Mammary epithelial cell (primary cell): ENCODE data around the gene FGD6.

Source experiments
- EZH2 ChIP-seq: IDR thresholded peaks from 2 replicates; pipeline ENCODE4 v1.6.1; 2012; ENCODE audit warnings: low read length, inconsistent platforms, borderline replicate concordance
- TF ChIP-seq, protein P1 (sequence below), 2 donors: IDR thresholded peaks in 1 of 2; conservative IDR thresholded peaks in 1 of 2; 2 replicates each; pipeline ENCODE4 v1.5.1; 2011 to 2012; ENCODE audit warnings: inconsistent platforms in 2 of 2, low read length in 2 of 2, mild to moderate bottlenecking in 2 of 2, control low read depth in 1 of 2, low read depth in 1 of 2; ENCODE audit not compliant: insufficient read depth in 1 of 2; ENCODE audit errors: extremely low read depth in 1 of 2

DNA sequence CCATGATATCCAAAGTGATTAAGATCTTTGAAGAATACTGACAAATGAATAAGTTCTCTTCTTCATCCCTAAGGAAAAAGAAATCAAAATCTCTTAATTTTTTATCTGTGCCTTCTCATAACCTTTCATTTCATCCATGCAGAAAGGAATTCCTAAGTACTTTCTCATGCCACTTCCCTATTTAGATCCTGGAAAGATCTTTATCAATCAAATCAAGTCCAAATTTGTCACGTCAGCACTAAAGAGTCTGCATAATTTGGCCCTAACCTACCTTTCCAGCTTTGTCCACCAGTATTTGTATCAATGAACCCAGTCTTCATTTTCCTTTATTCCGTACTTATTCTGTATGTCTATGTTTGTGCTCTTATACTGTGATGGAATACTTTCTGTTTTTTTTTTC is 41.5 kb upstream of the FGD6 start:
- TF ChIP-seq, protein P1, sequence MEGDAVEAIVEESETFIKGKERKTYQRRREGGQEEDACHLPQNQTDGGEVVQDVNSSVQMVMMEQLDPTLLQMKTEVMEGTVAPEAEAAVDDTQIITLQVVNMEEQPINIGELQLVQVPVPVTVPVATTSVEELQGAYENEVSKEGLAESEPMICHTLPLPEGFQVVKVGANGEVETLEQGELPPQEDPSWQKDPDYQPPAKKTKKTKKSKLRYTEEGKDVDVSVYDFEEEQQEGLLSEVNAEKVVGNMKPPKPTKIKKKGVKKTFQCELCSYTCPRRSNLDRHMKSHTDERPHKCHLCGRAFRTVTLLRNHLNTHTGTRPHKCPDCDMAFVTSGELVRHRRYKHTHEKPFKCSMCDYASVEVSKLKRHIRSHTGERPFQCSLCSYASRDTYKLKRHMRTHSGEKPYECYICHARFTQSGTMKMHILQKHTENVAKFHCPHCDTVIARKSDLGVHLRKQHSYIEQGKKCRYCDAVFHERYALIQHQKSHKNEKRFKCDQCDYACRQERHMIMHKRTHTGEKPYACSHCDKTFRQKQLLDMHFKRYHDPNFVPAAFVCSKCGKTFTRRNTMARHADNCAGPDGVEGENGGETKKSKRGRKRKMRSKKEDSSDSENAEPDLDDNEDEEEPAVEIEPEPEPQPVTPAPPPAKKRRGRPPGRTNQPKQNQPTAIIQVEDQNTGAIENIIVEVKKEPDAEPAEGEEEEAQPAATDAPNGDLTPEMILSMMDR (conservative IDR thresholded peaks at IDR 0.05 in 1 of 2, IDR thresholded peaks at IDR 0.05 in 1 of 2; ENCODE audit: extremely low read depth in 1 of 2, insufficient read depth in 1 of 2, low read depth in 1 of 2, low read length in 2 of 2), result no peak
- TF ChIP-seq EZH2, result no peak
